ENCODE data around the gene DDN. TPM values are rescaled to one million over a fixed set of nuclear protein-coding genes. Genes with fewer than 3 reads are reported as not detected.

The DDN gene
- total and polyA plus RNA-seq, 9 of the 15 experiments (the other 6 are each of a cell fraction or from before 2014, with no cell fraction given): 0.03 to 3.6 (median 1.6) TPM

- peaks cover 75% of the 10 kb centered on the region for H3K79me2 ChIP-seq (ENCODE audit: control insufficient read depth, insufficient read depth, low read length)
- WGBS (ENCODE audit: insufficient coverage, low coverage, missing lambda C conversion rate): 77% methylated on average over 4 of the region's 4 CpGs
- FAIRE-seq: no peak
These were observed 46.5 kb downstream of the DDN start for GRCh38 chr12:48952691-48953090.

More at GRCh38 chr12:48952691-48953090, 46.5 kb downstream of the DDN start:
- DNase-seq (ENCODE audit: extremely low read depth in 1 of 4, low spot score in 3 of 4): no peak
- Histone ChIP-seq H3K9me3 (replicated peaks; ENCODE audit: control insufficient read depth, insufficient read depth, low read depth, low read length) (no peaks in the 10 kb centered on the region), H4K20me1 (replicated peaks; ENCODE audit: control insufficient read depth, insufficient read depth, low read length) (peaks cover 6% of the 10 kb centered on the region; the same call in 1 of the 2 replicates), H3K27me3 (ENCODE audit: control insufficient read depth in 2 of 2, insufficient read depth in 2 of 2, low read length in 2 of 2) (no peaks in the 10 kb centered on the region), H3K9ac (ENCODE audit: insufficient read depth in 1 of 2, low read depth in 2 of 2, low read length in 2 of 2) (0 out of 4 replicates have a peak overlapping the region, but pooled peaks of 1 of the 2 experiments have one; percentile 1), H2AFZ (ENCODE audit: low read depth, low read length) (no peak overlapping the region), H3K36me3 (ENCODE audit: control insufficient read depth, insufficient read depth, low read length) (peaks cover 54% of the 10 kb centered on the region), H3K9me1 (ENCODE audit: control insufficient read depth, insufficient read depth, low read length) (peaks cover 4% of the 10 kb centered on the region), H3K4me1 (replicated peaks in 1 of 2; ENCODE audit: control insufficient read depth in 2 of 2, insufficient read depth in 2 of 2, low read length in 2 of 2) (peaks cover 13 to 20% of the 10 kb centered on the region in 2 experiments; a peak in 4 of 5 replicates), H3K27ac (ENCODE audit: extremely low read depth, low read depth, low read length) (no peak overlapping the region), H3K4me2 (ENCODE audit: insufficient read depth, low read length) (no peak overlapping the region), H3K4me3 (no peak overlapping the region)
- TF ChIP-seq ZSCAN32 (CRISPR knock-in tag; IDR thresholded peaks at IDR 0.05) (no peak), NR1H2 (CRISPR knock-in tag; IDR thresholded peaks at IDR 0.05) (no peak), KLF13 (tag; IDR thresholded peaks at IDR 0.05; ENCODE audit: borderline replicate concordance, low read depth) (no peak), WHSC1 (IDR thresholded peaks at IDR 0.05; ENCODE audit: low read length) (no peak), TFAP4 (CRISPR knock-in tag; IDR thresholded peaks at IDR 0.05; ENCODE audit: borderline replicate concordance) (peak; percentile 90)
- TF ChIP-seq, protein P1, sequence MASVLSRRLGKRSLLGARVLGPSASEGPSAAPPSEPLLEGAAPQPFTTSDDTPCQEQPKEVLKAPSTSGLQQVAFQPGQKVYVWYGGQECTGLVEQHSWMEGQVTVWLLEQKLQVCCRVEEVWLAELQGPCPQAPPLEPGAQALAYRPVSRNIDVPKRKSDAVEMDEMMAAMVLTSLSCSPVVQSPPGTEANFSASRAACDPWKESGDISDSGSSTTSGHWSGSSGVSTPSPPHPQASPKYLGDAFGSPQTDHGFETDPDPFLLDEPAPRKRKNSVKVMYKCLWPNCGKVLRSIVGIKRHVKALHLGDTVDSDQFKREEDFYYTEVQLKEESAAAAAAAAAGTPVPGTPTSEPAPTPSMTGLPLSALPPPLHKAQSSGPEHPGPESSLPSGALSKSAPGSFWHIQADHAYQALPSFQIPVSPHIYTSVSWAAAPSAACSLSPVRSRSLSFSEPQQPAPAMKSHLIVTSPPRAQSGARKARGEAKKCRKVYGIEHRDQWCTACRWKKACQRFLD (CRISPR knock-in tag; IDR thresholded peaks at IDR 0.05): no peak
- TF ChIP-seq, protein P2, sequence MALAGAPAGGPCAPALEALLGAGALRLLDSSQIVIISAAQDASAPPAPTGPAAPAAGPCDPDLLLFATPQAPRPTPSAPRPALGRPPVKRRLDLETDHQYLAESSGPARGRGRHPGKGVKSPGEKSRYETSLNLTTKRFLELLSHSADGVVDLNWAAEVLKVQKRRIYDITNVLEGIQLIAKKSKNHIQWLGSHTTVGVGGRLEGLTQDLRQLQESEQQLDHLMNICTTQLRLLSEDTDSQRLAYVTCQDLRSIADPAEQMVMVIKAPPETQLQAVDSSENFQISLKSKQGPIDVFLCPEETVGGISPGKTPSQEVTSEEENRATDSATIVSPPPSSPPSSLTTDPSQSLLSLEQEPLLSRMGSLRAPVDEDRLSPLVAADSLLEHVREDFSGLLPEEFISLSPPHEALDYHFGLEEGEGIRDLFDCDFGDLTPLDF (CRISPR knock-in tag; IDR thresholded peaks at IDR 0.05): no peak
- ATAC-seq: no peak
- ChIA-PET CTCF (ENCODE audit: low intra/inter-chr PET ratio) (no interaction called here), POLR2A (interaction anchor here (0.6 to 2.0 kb wide), 4 partner anchors 9 to 568 kb away, joined by 3 to 7 read pairs (median 5); no protein-coding TSS in a partner anchor)
- BruUV-seq (replicated peaks): no TSS peak
- in situ Hi-C loops (cut with MboI) (no loop called here), intact Hi-C loops (cut with micrococcal nuclease) (no loop called here)

All from K562 (cell line).